ENCODE results near the gene KRT86. TPM values are rescaled to one million over a fixed set of nuclear protein-coding genes. Genes with fewer than 3 reads are reported as not detected.
"Not testable (repeated sequence)": the region's sequence is repeated elsewhere in the genome, so short reads cannot be mapped to it uniquely, and the experiment has no call there.

Gene KRT86
- total and polyA plus RNA-seq, 2 donors from 2014 or later = 1.3 TPM; not detected in 1

GRCh38 chr12:52285172-52285745 lies 10.8 kb downstream of the KRT86 start:
- H3K27ac ChIP-seq (ENCODE audit: low read depth in 2 of 2, low read length in 2 of 2) = no peak overlapping the region
- H3K27me3 ChIP-seq (ENCODE audit: control insufficient read depth, insufficient read depth, low read length) = no peaks in the 10 kb centered on the region
- peaks cover 0 to 2% (median 0%) of the 10 kb centered on the region in 3 donors for H3K4me1 ChIP-seq (ENCODE audit: control insufficient read depth in 2 of 3, insufficient read depth in 2 of 3, low read depth in 1 of 3, low read length in 3 of 3)
- H3K36me3 ChIP-seq (ENCODE audit: control insufficient read depth in 2 of 3, insufficient read depth in 3 of 3, low read length in 3 of 3) = no peaks in the 10 kb centered on the region
- FAIRE-seq (no peak), DNase-seq (no peak)
- no peak overlapping the region for H3K4me3 ChIP-seq (ENCODE audit: low read length in 3 of 3)
- TF ChIP-seq CTCF (IDR thresholded peaks at IDR 0.05; ENCODE audit: borderline replicate concordance, extremely low read depth, insufficient read depth) = no peak
- intact Hi-C loops (cut with DNase I) = no loop called here
- H3K9me3 ChIP-seq (ENCODE audit: control insufficient read depth in 2 of 3, insufficient read depth in 1 of 3, low read length in 3 of 3) = no peaks in the 10 kb centered on the region
- H3K9ac ChIP-seq (ENCODE audit: low read length in 3 of 3) = no peak overlapping the region

GRCh38 chr12:52285851-52286530 lies 11.5 kb downstream of the KRT86 start:
- no peak for TF ChIP-seq CTCF (IDR thresholded peaks at IDR 0.05; ENCODE audit: borderline replicate concordance, extremely low read depth, insufficient read depth)
- Histone ChIP-seq H3K9ac (ENCODE audit: low read length in 3 of 3) (no peak overlapping the region), H3K36me3 (ENCODE audit: control insufficient read depth in 2 of 3, insufficient read depth in 3 of 3, low read length in 3 of 3) (no peaks in the 10 kb centered on the region), H3K27ac (ENCODE audit: low read depth in 2 of 2, low read length in 2 of 2) (no peak overlapping the region), H3K9me3 (ENCODE audit: control insufficient read depth in 2 of 3, insufficient read depth in 1 of 3, low read length in 3 of 3) (no peaks in the 10 kb centered on the region), H3K4me1 (ENCODE audit: control insufficient read depth in 2 of 3, insufficient read depth in 2 of 3, low read depth in 1 of 3, low read length in 3 of 3) (peaks cover 0 to 2% (median 0%) of the 10 kb centered on the region in 3 donors), H3K27me3 (ENCODE audit: control insufficient read depth, insufficient read depth, low read length) (no peaks in the 10 kb centered on the region), H3K4me3 (ENCODE audit: low read length in 3 of 3) (no peak overlapping the region)
- DNase-seq = no peak
- no peak for FAIRE-seq
- intact Hi-C loops (cut with DNase I) = no loop called here

GRCh38 chr12:52286857-52287785 lies 12.7 kb downstream of the KRT86 start:
- FAIRE-seq; intact Hi-C loops (cut with DNase I); H3K9ac ChIP-seq (ENCODE audit: low read length in 3 of 3); H3K27me3 ChIP-seq (ENCODE audit: control insufficient read depth, insufficient read depth, low read length); H3K4me1 ChIP-seq (ENCODE audit: control insufficient read depth in 2 of 3, insufficient read depth in 2 of 3, low read depth in 1 of 3, low read length in 3 of 3); H3K36me3 ChIP-seq (ENCODE audit: control insufficient read depth in 2 of 3, insufficient read depth in 3 of 3, low read length in 3 of 3); H3K9me3 ChIP-seq (ENCODE audit: control insufficient read depth in 2 of 3, insufficient read depth in 1 of 3, low read length in 3 of 3); H3K4me3 ChIP-seq (ENCODE audit: low read length in 3 of 3); DNase-seq; H3K27ac ChIP-seq (ENCODE audit: low read depth in 2 of 2, low read length in 2 of 2): not testable (repeated sequence)

GRCh38 chr12:52287816-52288805 lies 13.7 kb downstream of the KRT86 start:
- FAIRE-seq; H3K4me3 ChIP-seq (ENCODE audit: low read length in 3 of 3); H3K4me1 ChIP-seq (ENCODE audit: control insufficient read depth in 2 of 3, insufficient read depth in 2 of 3, low read depth in 1 of 3, low read length in 3 of 3); H3K9me3 ChIP-seq (ENCODE audit: control insufficient read depth in 2 of 3, insufficient read depth in 1 of 3, low read length in 3 of 3); H3K36me3 ChIP-seq (ENCODE audit: control insufficient read depth in 2 of 3, insufficient read depth in 3 of 3, low read length in 3 of 3); H3K27ac ChIP-seq (ENCODE audit: low read depth in 2 of 2, low read length in 2 of 2); intact Hi-C loops (cut with DNase I); H3K9ac ChIP-seq (ENCODE audit: low read length in 3 of 3); DNase-seq; H3K27me3 ChIP-seq (ENCODE audit: control insufficient read depth, insufficient read depth, low read length): not testable (repeated sequence)

- FAIRE-seq; H3K9me3 ChIP-seq (ENCODE audit: control insufficient read depth in 2 of 3, insufficient read depth in 1 of 3, low read length in 3 of 3); DNase-seq; H3K27me3 ChIP-seq (ENCODE audit: control insufficient read depth, insufficient read depth, low read length); H3K4me1 ChIP-seq (ENCODE audit: control insufficient read depth in 2 of 3, insufficient read depth in 2 of 3, low read depth in 1 of 3, low read length in 3 of 3); H3K9ac ChIP-seq (ENCODE audit: low read length in 3 of 3); H3K27ac ChIP-seq (ENCODE audit: low read depth in 2 of 2, low read length in 2 of 2); intact Hi-C loops (cut with DNase I); H3K36me3 ChIP-seq (ENCODE audit: control insufficient read depth in 2 of 3, insufficient read depth in 3 of 3, low read length in 3 of 3); H3K4me3 ChIP-seq (ENCODE audit: low read length in 3 of 3): not testable (repeated sequence)
These were observed 16.2 kb downstream of the KRT86 start for GRCh38 chr12:52290483-52291134.

Measured in kidney (tissue), 14 donors.